Measurements from ENCODE around the gene SLC13A2. TPM values are rescaled to one million over a fixed set of nuclear protein-coding genes. Genes with fewer than 3 reads are reported as not detected.

SLC13A2 gene
- total RNA-seq, 1 experiment from 2014 or later = not detected

DNA sequence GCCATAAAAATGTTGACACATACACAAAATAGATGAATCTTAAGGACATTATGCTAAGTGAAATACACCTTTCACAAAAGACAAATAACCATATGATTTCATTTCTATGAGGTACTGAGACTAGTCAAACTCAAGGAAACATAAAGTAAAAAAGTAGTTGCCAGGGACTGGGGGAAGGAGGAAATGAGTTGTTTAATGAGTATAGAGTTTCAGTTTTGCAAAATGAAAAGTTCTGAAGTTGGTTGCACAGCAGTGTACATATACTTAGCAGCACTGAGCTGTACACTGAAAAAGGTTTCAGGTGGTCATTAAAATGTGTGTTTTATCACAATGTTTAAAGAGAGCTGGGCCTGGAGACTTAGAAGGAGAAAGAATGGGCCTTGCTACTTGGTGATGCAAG is 4.7 kb upstream of the SLC13A2 start:
- DNase-seq (ENCODE audit: low spot score) = no peak
- in situ Hi-C loops (cut with HindIII; ENCODE audit: low sequenced_read_pairs) = no loop called here

DNA sequence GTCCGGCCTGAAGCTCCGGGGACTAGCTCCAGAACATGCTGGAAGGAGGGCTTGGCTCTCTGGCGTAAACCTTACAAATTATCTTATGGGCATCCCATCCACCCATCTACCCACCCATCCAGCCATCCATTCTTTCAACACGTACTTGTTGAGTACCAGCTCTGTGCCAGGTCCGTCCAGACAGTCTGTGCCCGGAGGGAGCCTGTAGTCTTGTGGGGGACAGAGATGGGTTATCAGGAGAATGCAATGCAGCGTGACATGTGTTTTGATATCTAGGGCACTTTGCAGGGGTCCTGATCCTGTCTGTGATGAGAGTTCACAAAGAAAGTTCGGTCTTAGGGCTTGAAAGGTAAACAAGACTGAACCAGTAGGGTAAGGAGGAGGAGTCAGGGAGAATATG is 4.1 kb upstream of the SLC13A2 start:
- in situ Hi-C loops (cut with HindIII; ENCODE audit: low sequenced_read_pairs) = no loop called here
- DNase-seq (ENCODE audit: low spot score) = no peak

DNA sequence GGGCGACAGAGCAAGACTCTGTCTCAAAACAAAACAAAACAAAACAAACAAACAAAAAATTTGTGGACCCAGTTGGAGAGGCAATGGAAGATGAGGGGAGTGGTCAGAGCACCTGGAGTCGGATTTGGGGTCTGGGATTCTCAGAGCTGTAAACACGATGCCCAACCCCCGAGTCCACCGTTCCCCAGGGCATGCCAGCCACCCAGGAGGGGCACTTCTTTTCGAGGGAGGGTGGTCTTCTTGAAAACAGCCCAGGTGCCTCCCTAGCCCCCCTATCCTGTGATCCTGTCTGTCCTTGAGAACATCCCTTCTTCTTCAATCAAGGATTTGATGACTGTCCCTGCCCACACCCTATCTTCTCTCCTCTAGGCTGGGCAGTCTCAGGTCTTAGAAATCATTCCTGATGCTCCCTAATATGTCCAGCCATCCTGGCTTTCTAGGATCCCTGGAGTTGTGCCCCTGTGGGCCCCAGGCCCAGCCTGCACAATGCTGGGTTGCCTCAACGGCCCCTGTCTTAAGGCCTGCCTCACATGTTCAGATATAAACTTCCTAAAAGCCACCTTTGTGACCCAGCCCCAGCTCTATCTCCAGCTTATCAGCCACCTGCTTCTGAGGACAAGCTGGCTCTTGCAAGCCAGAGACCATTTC is 3.1 kb upstream of the SLC13A2 start:
- DNase-seq (ENCODE audit: low spot score) = no peak
- in situ Hi-C loops (cut with HindIII; ENCODE audit: low sequenced_read_pairs) = no loop called here

DNA sequence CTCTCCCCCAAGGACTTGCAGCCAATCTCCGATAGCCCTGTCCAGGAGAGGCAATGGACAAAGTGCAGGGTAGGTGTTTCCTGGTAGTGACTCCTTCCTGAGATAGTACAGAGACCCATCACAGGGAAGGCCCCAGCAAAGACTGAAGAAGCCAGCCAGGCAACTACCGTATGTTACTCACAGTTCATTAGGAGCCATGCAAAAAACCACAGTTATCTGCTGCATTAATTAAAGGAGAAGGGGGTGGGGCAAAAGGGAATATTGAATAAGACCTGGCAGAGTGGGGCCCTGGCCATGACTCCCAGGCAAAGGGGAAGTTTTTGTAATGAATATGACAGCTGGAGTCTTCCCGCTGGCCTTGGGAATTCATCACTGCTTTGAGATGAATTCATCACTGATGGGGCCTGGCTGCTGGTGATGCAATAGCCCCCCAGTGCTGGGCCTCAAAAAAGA is 2.5 kb upstream of the SLC13A2 start:
- in situ Hi-C loops (cut with HindIII; ENCODE audit: low sequenced_read_pairs) = no loop called here
- DNase-seq (ENCODE audit: low spot score) = no peak

DNA sequence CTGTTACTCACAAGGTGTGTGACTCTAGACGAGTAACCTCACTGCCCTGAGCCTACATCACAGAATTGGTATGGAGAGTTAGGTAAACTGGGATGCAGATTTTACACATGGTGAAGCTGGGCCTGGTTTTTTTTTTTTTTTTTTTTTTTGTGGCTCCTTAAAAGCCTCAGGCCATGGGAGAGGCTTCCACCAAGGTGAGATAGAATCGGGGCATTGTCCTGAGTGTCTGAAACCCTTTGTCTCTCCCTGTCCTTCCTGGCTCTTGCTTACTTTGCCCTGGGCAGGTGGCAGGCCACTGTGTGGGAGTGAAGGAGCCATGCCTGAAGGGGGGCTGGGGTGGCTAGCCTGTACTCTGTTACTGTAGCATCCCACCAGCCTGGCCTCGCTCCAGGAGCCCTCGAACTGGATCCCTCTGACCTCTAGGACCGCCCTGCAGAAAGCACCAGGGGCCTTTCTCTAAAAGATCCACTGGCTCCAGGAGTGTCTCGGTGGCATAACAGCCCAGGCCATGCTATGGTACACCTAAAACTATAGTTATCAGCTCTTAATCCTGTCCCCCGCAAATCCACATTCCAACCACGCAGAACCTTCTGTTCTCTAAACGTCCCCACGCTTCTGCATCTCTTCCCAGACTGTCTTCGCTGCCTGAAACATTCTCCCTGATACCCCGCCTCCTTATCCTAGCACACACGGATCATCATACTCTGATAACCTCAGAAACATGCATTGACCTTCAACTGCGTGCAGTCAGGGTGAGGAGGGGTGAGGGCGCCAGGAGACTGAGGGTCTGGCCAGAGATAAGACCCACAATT is 1.7 kb upstream of the SLC13A2 start:
- in situ Hi-C loops (cut with HindIII; ENCODE audit: low sequenced_read_pairs) = no loop called here
- no peak for DNase-seq (ENCODE audit: low spot score)

DNA sequence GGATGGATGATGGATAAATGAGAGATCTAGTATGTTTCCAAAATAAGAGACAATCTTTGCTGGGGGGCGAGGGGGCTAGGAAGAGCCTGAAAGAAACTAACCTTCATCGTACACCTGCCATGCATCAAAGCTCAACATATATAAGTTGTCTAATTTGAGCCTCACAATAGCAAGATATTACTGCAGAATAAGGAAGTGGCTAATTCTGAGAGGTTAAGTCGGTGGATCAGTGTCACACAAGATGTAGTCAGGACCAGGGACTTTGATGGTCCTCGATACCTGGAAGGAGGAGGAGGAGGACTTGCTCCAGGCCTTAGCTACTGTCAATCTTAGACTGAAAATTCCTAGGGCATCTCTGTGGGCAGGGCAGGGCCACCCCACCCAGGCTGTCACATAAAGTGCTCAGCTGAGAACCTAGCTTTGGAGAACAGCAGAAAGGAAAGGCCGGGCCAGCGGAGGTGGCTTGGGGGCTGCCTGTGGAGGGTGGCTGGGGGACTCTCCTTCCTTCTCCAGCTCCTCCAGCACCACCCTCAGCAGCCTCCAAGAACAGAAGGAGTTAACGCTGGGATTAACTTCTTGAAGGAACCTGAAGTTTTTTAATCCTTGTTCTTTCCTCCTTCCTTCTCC is 460 bp upstream of the SLC13A2 start:
- DNase-seq (ENCODE audit: low spot score) = no peak
- in situ Hi-C loops (cut with HindIII; ENCODE audit: low sequenced_read_pairs) = no loop called here

DNA sequence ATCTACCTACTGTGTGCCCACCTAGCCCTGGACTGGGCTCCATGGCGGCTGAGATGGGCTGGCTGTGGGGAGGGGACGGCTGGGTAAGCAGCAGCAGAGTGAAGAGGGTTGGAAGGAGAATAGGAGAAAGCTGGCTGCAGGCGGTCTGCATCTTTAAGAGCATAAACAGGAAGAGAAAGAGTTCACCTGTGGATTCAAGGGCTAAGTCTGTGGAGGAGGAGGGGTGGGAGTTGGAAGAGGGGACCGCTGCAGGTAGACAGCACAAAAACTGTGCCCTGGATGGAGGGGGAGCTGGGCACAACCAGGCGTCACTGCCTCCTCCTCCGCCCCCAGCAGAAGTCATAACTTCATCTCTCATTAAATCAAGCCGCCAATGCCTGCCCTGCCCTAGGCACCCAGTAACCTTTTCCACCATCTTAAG is 677 bp downstream of the SLC13A2 start:
- in situ Hi-C loops (cut with HindIII; ENCODE audit: low sequenced_read_pairs) = no loop called here
- DNase-seq (ENCODE audit: low spot score) = no peak

DNA sequence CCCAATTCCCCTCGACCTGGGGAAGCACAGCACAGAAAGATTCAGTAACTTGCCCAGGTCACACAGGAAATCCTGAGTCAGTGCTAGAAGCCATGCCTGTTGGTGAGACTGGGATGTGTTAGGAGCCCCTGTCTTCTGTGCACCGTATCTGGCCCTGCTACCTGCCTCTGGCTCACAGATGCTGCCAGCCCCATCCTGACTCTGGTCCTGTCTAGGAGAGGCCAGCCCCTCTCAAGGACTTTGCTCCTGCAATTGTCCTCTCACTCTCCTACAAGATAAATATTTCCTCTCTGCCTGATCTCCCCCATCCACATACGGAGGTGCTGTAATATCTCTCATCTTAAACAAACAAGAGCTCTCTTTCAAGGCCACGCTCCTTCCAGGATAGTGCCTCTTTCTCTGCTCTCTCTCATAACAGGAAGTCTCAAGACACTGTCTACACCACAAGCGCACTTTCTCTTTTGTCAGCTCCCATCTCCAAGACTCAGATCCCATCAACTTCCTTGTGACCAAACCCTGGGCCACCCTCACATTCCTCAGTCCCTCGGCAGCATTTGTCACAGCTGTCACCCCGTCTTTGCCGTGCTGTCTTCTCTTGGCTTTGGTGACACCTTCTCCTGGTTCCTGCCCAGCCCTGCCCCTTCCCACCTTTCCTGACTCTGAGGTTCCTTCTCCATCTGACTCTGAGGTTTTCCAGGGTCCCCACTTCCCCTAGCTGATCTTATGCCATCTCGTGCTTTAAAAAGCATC is 1.9 kb downstream of the SLC13A2 start:
- DNase-seq (ENCODE audit: low spot score) = no peak
- in situ Hi-C loops (cut with HindIII; ENCODE audit: low sequenced_read_pairs) = no loop called here

DNA sequence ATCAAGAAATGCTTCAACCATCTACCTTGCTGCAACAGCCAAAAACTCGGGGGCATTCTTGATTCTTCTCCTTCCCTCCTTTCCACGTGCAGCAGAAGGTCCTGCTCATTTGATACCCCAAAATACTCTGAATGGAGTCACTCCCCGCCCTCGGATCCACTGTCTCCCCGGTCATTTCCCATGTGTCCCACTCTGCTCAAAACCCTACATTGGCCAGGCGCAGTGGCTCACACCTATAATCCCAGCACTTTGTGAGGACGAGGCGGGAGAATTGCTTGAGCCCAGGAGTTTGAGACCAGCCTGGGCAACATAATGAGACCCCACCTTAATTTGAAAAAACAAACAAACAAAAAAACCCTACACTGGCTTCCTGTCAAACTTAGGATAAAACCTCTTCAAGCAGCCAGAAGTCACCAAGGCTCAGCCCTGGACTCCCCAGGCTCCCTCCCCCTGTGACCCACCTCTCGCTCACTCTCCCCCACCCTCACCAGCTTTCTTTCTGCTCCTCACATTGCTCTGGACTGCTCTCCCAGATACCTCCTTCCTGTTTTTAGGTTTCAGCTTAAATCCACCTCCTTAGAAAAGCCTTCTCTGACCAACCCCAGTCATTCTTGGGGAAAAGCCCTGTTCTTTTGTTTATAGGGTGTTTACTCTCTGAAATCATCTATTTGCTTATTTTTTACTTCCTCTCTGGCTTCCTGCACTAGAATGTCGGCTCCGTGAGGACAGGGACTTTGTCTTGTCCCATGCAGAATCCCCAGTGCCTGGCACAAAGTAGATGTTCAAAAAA is 2.8 kb downstream of the SLC13A2 start:
- no peak for DNase-seq (ENCODE audit: low spot score)
- in situ Hi-C loops (cut with HindIII; ENCODE audit: low sequenced_read_pairs) = no loop called here

DNA sequence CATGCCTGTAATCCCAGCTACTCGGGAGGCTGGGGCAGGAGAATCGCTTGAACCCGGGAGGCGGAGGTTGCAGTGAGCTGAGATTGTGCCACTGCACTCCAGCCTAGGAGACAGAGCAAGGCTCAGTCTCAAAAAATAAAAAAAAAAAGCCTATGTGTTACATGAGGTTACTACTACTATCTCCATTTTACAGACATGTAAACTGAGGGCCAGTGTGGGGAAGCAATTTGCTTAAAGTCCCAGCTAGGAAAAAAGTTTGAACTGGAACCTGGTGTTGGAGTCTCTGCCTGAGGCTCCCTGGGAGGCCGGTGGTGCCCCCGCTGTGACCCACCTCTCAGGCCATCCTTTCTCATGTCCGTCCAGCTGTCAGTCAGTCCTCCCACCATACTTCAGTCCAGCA is 4.5 kb downstream of the SLC13A2 start:
- in situ Hi-C loops (cut with HindIII; ENCODE audit: low sequenced_read_pairs) = no loop called here
- DNase-seq (ENCODE audit: low spot score) = no peak

DNA sequence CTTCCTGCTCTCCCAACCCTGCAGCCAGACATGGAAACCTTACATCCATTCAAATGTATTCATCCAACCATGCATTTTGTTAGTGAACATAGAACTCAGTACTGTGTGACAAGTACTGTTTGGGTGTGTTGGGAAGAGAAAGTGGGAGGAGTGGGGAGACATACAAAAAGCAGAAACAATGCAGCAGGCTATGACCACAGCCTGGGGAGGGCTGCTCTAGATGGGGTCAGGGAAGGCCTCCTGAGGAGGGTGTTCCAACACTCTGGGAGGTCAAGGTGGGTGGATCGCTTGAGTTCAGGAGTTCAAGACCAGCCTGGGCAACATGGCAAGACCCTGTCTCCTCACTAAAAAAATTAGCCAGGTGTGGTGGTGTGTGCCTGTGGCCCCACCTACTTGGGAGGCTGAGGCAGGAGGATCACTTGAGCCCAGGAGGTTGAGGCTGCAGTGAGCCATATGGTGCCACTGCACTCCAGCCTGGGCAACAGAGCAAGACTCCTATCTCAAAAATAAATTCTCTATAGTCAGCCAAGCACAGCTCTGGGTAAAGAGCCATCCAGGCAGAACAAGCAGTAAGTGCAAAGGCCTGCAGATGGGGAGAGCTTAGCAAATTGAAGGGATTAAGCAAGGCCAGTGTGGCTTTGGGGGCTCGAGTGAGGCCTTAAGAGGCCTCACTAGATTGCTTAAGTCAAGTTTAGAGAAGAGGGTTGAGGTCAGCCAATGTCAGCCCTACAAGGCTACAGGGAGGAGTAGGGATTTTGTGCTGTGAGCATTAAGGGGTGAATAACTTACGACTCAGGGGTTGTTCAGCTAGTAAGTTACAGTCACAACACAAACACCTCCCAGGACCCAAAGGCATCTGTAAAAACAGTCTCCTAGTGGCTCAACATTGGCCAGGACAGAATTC is 5.5 kb downstream of the SLC13A2 start:
- DNase-seq (ENCODE audit: low spot score) = no peak
- in situ Hi-C loops (cut with HindIII; ENCODE audit: low sequenced_read_pairs) = no loop called here

DNA sequence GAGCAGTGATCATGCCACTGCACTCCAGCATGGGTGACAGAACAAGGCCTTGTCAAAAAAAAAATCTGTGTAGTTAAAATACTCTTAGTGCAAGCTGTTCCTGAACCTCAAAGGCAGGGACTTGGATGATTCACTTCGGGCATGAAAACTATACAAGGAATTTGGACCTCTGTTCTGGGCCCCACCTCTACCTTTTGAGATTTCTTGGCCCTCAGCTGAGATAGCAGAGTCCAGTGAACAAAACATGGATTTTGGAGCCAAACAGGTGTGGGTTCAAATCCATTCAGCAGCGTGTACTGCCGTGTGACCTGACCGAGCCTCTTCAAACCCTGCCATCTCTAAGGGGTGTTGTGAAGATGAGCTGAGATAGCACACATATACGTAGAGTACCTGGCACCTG is 6.8 kb downstream of the SLC13A2 start:
- in situ Hi-C loops (cut with HindIII; ENCODE audit: low sequenced_read_pairs) = no loop called here
- no peak for DNase-seq (ENCODE audit: low spot score)

DNA sequence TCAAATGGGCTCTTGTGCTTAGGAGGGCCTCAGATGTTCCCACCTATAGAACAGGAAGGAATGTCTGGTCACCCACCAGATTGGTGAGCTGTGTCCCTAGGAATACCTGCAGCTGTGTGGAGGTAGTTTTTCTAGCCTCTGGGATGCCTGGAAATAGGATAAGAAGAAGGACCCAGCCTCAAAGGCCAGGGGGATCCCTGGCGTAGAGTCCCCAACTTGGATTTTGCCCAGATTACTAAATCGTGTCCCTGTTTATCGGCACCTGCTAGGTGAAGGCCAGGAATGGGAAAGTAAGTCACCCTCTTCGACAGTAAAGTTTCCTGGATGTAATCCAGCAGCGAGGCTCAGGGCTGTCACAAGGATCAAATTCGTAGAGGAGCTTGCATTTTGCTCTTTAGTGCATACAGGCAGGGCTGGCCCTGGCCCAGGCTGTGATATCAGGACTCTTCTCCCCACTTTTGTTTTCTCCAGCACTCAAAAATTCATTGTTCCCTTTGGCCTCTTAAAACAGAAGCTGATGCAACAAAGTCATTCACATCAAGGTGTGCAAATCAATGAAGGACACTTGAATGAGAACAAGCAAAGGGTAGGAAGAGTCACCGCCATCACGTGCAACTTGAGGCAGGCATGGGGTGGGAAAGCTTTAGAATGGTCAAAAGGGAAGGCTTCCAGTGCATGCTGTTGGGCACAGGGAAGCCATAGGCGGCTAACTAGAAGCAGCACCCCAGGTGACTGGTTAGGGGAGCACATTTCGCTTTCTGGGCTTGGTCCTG is 7.5 kb downstream of the SLC13A2 start:
- in situ Hi-C loops (cut with HindIII; ENCODE audit: low sequenced_read_pairs) = no loop called here
- no peak for DNase-seq (ENCODE audit: low spot score)

DNA sequence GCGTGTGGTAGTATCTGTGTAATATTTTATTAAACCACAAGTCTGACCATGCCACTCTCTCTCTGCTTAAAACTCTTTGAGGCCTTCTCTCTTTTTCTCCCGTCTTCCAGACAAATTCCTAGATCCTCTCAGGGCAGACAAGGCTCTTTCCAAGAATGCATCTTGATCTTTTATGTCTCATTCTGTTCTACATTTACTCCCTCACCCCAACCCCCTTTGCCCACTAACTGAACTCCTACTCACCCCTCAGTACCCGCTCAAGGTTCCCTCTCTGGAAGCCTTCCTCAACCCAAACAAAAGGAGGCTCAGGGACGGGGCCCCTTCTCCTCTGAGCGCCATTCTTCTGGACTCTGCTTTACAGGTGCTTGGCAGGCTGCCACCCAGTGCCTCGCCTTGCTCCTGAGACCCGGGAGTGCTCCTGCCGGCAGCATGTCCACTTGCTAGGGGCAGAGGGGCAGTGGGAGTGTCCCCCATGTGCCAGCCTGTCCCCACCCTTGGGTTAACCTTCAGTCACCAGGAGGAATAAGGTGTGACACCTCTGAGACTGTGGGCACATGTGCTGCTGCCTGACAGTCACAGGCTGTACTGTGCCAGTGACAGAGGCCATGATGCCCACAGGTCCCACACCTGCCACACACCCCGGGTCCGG is 9.2 kb downstream of the SLC13A2 start:
- in situ Hi-C loops (cut with HindIII; ENCODE audit: low sequenced_read_pairs) = no loop called here
- DNase-seq (ENCODE audit: low spot score) = no peak

DNA sequence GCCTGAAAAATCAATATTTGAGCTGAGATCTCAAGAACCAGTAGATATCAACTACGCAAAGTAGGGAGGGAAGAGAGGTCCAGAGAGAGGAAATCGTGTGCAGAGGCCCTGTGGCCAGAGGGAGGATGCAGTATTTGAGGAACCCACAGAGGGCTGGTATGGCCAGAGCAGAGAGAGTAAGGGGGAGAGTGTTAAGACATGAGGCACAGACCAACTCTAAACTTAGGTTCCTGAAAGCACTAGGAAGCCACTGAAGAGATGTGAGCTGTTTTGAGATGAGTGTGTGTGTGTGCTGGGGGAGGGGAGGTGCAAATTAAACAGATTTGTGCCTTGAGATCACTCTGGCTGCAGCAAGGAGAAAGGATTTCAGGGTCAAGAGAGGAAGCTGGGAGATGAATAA is 10.9 kb downstream of the SLC13A2 start:
- in situ Hi-C loops (cut with HindIII; ENCODE audit: low sequenced_read_pairs) = no loop called here
- DNase-seq (ENCODE audit: low spot score) = no peak

DNA sequence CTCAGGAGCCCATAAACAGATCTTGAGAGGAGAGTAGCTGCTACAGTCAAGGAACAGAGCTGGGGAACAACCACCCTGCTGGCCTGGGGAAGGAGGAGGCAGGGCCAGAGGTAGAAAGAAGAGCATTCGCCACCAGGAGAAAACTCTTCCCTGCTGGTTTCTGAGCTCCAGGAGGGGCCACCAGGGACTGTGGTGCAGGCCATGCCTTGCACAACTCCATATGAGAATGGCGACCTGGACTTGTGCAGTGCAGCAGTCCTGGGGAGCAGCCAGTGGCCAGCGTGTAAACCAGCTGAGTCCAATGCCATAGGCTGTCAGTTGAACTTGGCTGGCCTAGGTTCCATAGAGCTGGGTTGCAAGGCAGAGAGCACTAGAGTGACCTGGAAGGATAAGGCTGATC is 11.6 kb downstream of the SLC13A2 start:
- DNase-seq (ENCODE audit: low spot score) = no peak
- in situ Hi-C loops (cut with HindIII; ENCODE audit: low sequenced_read_pairs) = no loop called here
